WTC11 (cell line): ENCODE results near the gene PDZK1IP1.

Experiments
- ATF1 ChIP-seq: sonication (generic); formaldehyde crosslinking; IDR thresholded peaks from 2 replicates; pipeline ENCODE4 v1.8.1; 2023; ENCODE audit warnings: mild to moderate bottlenecking, moderate library complexity, missing genetic modification reagents
- ATF2 ChIP-seq: sonication (generic); formaldehyde crosslinking; IDR thresholded peaks from 2 replicates; pipeline ENCODE4 v1.8.1; 2022; ENCODE audit warnings: low read depth, missing genetic modification reagents, borderline replicate concordance
- CTCF ChIP-seq: fragments of 200-600 bp; IDR thresholded peaks from 2 replicates; pipeline ENCODE4 v1.8.0; 2022; ENCODE audit warnings: antibody characterized with exemption
- E2F1 ChIP-seq: sonication (generic); formaldehyde crosslinking; IDR thresholded peaks from 2 replicates; pipeline ENCODE4 v1.8.0; 2022; ENCODE audit warnings: mild to moderate bottlenecking, missing genetic modification reagents
- EMX1 ChIP-seq: fragments of 250-450 bp; sonication (Bioruptor Pico); IDR thresholded peaks from 2 replicates; pipeline ENCODE4 v1.8.0; 2021; ENCODE audit warnings: mild to moderate bottlenecking
- FOXK1 ChIP-seq: sonication (generic); formaldehyde crosslinking; IDR thresholded peaks from 2 replicates; pipeline ENCODE4 v1.8.0; 2022; ENCODE audit warnings: mild to moderate bottlenecking, moderate library complexity, missing genetic modification reagents
- IRF2 ChIP-seq: sonication (generic); formaldehyde crosslinking; IDR thresholded peaks from 2 replicates; pipeline ENCODE4 v1.8.0; 2022; ENCODE audit warnings: low read depth, missing genetic modification reagents, borderline replicate concordance
- JUN ChIP-seq: sonication (generic); formaldehyde crosslinking; IDR thresholded peaks from 2 replicates; pipeline ENCODE4 v1.8.0; 2023; ENCODE audit warnings: mild to moderate bottlenecking, missing genetic modification reagents
- NFYB ChIP-seq: sonication (generic); formaldehyde crosslinking; conservative IDR thresholded peaks from 2 replicates; pipeline ENCODE4 v1.8.0; 2022; ENCODE audit warnings: low read depth, missing genetic modification reagents
- TCF7 ChIP-seq: sonication (generic); formaldehyde crosslinking; IDR thresholded peaks from 2 replicates; pipeline ENCODE4 v1.8.0; 2022; ENCODE audit warnings: mild to moderate bottlenecking, low read depth, missing genetic modification reagents, moderate library complexity
- TF ChIP-seq, protein P1 (sequence below): sonication (generic); formaldehyde crosslinking; conservative IDR thresholded peaks from 2 replicates; pipeline ENCODE4 v1.8.1; 2022; ENCODE audit warnings: mild to moderate bottlenecking, missing genetic modification reagents
- TF ChIP-seq, protein P2 (sequence below): sonication (generic); formaldehyde crosslinking; IDR thresholded peaks from 2 replicates; pipeline ENCODE4 v1.8.0; 2022; ENCODE audit warnings: mild to moderate bottlenecking, missing genetic modification reagents

DNA sequence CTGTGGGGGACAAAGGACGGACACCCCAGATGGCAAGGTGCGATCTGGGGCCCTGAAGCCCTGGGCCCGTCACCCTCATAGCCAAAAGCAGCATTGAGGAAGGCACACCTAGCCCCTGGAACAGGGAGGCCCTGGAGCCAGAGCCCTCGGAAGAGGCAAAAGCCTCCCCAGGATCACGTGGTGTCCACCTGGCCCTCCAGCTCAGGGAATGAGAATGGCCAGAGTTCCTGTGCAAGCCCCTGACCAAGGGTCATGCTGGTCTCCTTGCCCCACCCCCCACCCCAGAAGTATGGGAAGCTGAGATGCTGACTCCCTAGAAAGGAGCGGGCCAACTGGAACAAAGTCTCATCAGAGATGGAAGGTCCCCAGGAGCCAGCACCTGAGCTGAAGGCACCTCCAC is 1.0 kb upstream of the PDZK1IP1 start:
- TF ChIP-seq, protein P1, sequence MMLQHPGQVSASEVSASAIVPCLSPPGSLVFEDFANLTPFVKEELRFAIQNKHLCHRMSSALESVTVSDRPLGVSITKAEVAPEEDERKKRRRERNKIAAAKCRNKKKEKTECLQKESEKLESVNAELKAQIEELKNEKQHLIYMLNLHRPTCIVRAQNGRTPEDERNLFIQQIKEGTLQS (CRISPR knock-in tag): no peak
- TF ChIP-seq, protein P2, sequence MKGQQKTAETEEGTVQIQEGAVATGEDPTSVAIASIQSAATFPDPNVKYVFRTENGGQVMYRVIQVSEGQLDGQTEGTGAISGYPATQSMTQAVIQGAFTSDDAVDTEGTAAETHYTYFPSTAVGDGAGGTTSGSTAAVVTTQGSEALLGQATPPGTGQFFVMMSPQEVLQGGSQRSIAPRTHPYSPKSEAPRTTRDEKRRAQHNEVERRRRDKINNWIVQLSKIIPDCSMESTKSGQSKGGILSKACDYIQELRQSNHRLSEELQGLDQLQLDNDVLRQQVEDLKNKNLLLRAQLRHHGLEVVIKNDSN (CRISPR knock-in tag): no peak
- TF ChIP-seq CTCF: no peak
- no peak for TF ChIP-seq ATF2 (CRISPR knock-in tag)
- TF ChIP-seq E2F1 (CRISPR knock-in tag): no peak
- no peak for TF ChIP-seq IRF2 (CRISPR knock-in tag)
- TF ChIP-seq JUN (CRISPR knock-in tag): no peak
- TF ChIP-seq EMX1 (CRISPR knock-in tag): no peak
- no peak for TF ChIP-seq TCF7 (CRISPR knock-in tag)
- no peak for TF ChIP-seq ATF1 (CRISPR knock-in tag)
- TF ChIP-seq FOXK1 (CRISPR knock-in tag): no peak
- TF ChIP-seq NFYB (CRISPR knock-in tag): no peak
